Suprapubic skin (tissue), 4 donors: Measurements from ENCODE around the gene CDC42SE2. TPM values are rescaled to one million over a fixed set of nuclear protein-coding genes. Genes with fewer than 3 reads are reported as not detected.

Experiments used
- DNase-seq, 2 donors: peaks; one replicate each; pipeline ENCODE4 v3.0.0-alpha.2; 2019; ENCODE audit warnings: low spot score in 2 of 2
- H3K27ac ChIP-seq: fragments of 200-600 bp; sonication (generic); one replicate; pipeline ENCODE4 v1.5.1; 2019
- H3K27me3 ChIP-seq: fragments of 200-600 bp; sonication (generic); one replicate; pipeline ENCODE4 v1.5.1; 2019
- H3K36me3 ChIP-seq: fragments of 200-600 bp; sonication (generic); one replicate; pipeline ENCODE4 v1.5.1; 2019
- H3K4me1 ChIP-seq: fragments of 200-600 bp; sonication (generic); one replicate; pipeline ENCODE4 v1.5.1; 2019
- H3K4me3 ChIP-seq: fragments of 200-600 bp; sonication (generic); one replicate; pipeline ENCODE4 v1.5.1; 2019; ENCODE audit warnings: mild to moderate bottlenecking
- H3K9me3 ChIP-seq: fragments of 200-600 bp; sonication (generic); one replicate; pipeline ENCODE4 v1.5.1; 2019
- EP300 ChIP-seq: sonication (generic); formaldehyde crosslinking; IDR thresholded peaks from one replicate; pipeline ENCODE4 v1.6.1; 2017; ENCODE audit warnings: antibody characterized with exemption
- POLR2A ChIP-seq, 2 donors: fragments of 450-650 bp; IDR thresholded peaks; one replicate each; pipeline ENCODE4 v1.6.1; 2017; ENCODE audit warnings: antibody characterized with exemption in 2 of 2, mild to moderate bottlenecking in 2 of 2, moderate library complexity in 2 of 2
- POLR2AphosphoS5 ChIP-seq, 3 donors: sonication (generic); formaldehyde crosslinking; IDR thresholded peaks; one replicate each; pipeline ENCODE4 v1.6.1; 2017; ENCODE audit warnings: antibody characterized with exemption in 3 of 3
- WGBS: methylation state at CpG from one replicate; pipeline ENCODE4 v1.1.5; 2018; 5-methylcytosine and 5-hydroxymethylcytosine counted together
- total RNA-seq, 4 donors: library from RNA; depleted of rRNA; stranded (reverse); fragments of >200 nt; gene quantifications; one replicate each; pipeline ENCODE4 v1.1.0, GENCODE V29; 2016
- TF ChIP-seq, protein P1 (sequence below), 2 donors: fragments of 200-600 bp in 1 of 2; fragments of 450-650 bp in 1 of 2; sonication (generic) in 1 of 2; IDR thresholded peaks; one replicate each; pipeline ENCODE4 v1.5.1; 2016 to 2019; ENCODE audit warnings: antibody characterized with exemption in 2 of 2, mild to moderate bottlenecking in 1 of 2, moderate library complexity in 1 of 2

CDC42SE2 gene
- total RNA-seq, 4 donors from 2014 or later = 32.4 to 46.6 (median 36.7) TPM

DNA sequence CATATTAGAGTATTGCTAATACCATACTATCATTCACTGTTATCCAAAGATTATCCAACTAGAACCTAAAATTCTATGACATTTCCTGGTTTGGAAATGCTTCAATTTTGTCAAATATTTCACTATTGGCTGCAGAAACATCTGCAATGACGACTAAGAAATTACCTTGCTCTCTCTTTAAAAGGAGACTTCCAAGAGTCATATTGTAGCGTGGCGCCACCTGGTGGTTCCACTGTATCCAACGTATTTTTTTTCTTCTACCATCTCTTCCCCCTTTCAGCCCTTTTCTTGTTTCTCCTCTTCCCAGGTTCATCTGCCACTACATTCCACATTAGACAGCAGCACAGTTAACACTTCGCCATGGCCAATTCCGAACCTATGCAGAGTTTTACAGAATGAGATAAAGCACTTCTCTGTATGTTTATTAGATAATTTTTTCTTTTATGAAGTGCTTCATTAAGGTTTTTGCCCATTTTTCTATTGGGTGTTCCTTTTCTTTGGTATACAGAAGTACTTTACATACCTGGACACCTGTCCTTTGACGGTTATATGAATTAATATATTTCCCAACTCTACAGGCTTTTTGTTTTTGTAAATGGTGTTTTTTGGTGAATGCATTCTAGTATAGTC lies 153.5 kb downstream of the CDC42SE2 start:
- WGBS = 21% methylated on average over 7 of the region's 7 CpGs
- TF ChIP-seq EP300 = no peak
- TF ChIP-seq, protein P1, sequence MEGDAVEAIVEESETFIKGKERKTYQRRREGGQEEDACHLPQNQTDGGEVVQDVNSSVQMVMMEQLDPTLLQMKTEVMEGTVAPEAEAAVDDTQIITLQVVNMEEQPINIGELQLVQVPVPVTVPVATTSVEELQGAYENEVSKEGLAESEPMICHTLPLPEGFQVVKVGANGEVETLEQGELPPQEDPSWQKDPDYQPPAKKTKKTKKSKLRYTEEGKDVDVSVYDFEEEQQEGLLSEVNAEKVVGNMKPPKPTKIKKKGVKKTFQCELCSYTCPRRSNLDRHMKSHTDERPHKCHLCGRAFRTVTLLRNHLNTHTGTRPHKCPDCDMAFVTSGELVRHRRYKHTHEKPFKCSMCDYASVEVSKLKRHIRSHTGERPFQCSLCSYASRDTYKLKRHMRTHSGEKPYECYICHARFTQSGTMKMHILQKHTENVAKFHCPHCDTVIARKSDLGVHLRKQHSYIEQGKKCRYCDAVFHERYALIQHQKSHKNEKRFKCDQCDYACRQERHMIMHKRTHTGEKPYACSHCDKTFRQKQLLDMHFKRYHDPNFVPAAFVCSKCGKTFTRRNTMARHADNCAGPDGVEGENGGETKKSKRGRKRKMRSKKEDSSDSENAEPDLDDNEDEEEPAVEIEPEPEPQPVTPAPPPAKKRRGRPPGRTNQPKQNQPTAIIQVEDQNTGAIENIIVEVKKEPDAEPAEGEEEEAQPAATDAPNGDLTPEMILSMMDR (IDR thresholded peaks at IDR 0.05) = peak; percentile 41 to 72
- H3K27ac ChIP-seq = no peak overlapping the region
- peaks cover 3% of the 10 kb centered on the region for H3K36me3 ChIP-seq
- H3K27me3 ChIP-seq = no peaks in the 10 kb centered on the region
- H3K9me3 ChIP-seq = no peaks in the 10 kb centered on the region
- DNase-seq = peak; percentile 80 to 86
- peaks cover 4% of the 10 kb centered on the region for H3K4me1 ChIP-seq
- H3K4me3 ChIP-seq = no peak overlapping the region

DNA sequence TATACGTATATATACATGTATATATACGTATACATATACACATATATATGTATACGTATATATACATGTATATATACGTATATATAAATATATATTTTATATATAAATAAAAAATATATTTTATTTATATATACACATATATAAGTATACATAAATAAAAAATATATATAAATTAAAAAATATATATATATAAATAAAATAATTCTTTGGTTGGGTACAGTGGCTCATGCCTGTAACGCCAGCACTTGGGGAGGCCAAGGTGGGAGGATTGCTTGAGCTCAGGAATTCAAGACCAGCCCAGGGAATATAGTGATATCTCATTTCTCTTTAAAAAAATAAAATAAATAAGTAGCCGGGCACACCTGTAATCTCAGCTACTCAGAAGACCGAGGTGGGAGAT lies 155.0 kb downstream of the CDC42SE2 start:
- Histone ChIP-seq H3K4me1 (peaks cover 4% of the 10 kb centered on the region), H3K4me3 (no peak overlapping the region), H3K27ac (no peak overlapping the region), H3K9me3 (no peaks in the 10 kb centered on the region), H3K36me3 (peaks cover 8% of the 10 kb centered on the region), H3K27me3 (no peaks in the 10 kb centered on the region)
- 91% methylated on average over 7 of the region's 7 CpGs for WGBS
- DNase-seq = no peak
- no peak for TF ChIP-seq POLR2AphosphoS5 (IDR thresholded peaks at IDR 0.05)
- TF ChIP-seq POLR2A (IDR thresholded peaks at IDR 0.05) = no peak
- TF ChIP-seq EP300 = no peak
- TF ChIP-seq, protein P1 (IDR thresholded peaks at IDR 0.05) = no peak

DNA sequence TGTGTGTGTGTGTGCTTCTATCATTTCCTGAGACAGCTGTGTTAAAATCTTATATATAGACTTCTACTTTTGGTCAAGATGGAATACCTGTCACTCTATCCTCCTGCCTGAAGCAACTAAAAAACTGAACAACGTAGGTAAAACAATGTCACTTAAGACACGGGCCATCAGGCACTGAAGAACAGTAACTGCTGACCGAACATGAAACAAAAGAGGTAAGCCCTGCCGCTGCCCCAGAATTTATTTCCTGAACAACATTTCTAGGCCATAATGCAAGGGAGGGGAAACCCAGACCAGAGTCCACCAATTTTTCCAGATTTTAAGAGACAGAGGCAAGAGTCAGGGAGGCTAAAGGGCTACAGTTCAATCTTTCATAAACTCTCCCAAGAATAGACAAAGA lies 156.0 kb downstream of the CDC42SE2 start:
- TF ChIP-seq EP300 = no peak
- TF ChIP-seq POLR2A (IDR thresholded peaks at IDR 0.05) = no peak
- TF ChIP-seq, protein P1 (IDR thresholded peaks at IDR 0.05) = no peak
- no peak for TF ChIP-seq POLR2AphosphoS5 (IDR thresholded peaks at IDR 0.05)
- DNase-seq = no peak
- H3K9me3 ChIP-seq = no peaks in the 10 kb centered on the region
- no peak overlapping the region for H3K27ac ChIP-seq
- 88% methylated on average over 4 of the region's 4 CpGs for WGBS
- peaks cover 9% of the 10 kb centered on the region for H3K36me3 ChIP-seq
- H3K4me3 ChIP-seq = no peak overlapping the region
- H3K27me3 ChIP-seq = no peaks in the 10 kb centered on the region
- H3K4me1 ChIP-seq = no peaks in the 10 kb centered on the region

DNA sequence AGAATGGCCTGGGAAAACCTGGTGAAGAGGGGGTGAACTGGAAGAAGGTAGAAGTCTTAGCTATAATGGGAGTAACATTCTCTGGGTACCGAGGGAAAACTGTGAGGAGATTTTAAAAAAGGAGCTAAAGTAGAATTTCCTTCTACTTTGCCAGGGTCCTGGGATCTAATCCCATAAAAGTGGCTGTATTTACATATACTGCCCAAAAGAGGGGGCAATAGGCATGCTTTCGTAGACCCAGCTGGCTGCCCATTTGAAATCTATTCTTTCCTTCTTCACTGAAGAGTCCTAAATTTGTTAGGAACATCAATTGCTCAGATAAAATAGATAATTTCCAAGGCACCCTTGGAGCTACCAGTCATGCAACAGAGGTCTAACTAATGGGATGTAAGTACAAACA lies 159.2 kb downstream of the CDC42SE2 start:
- peaks cover 27% of the 10 kb centered on the region for H3K36me3 ChIP-seq
- H3K4me3 ChIP-seq = no peak overlapping the region
- H3K27ac ChIP-seq = no peak overlapping the region
- WGBS = 90% methylated on average over 2 of the region's 2 CpGs
- no peaks in the 10 kb centered on the region for H3K27me3 ChIP-seq
- H3K4me1 ChIP-seq = no peaks in the 10 kb centered on the region
- no peaks in the 10 kb centered on the region for H3K9me3 ChIP-seq
- TF ChIP-seq, protein P1 (IDR thresholded peaks at IDR 0.05) = peak in 1 of 2 donors; percentile 17
- TF ChIP-seq EP300 (no peak), POLR2AphosphoS5 (IDR thresholded peaks at IDR 0.05) (no peak)
- DNase-seq = no peak

DNA sequence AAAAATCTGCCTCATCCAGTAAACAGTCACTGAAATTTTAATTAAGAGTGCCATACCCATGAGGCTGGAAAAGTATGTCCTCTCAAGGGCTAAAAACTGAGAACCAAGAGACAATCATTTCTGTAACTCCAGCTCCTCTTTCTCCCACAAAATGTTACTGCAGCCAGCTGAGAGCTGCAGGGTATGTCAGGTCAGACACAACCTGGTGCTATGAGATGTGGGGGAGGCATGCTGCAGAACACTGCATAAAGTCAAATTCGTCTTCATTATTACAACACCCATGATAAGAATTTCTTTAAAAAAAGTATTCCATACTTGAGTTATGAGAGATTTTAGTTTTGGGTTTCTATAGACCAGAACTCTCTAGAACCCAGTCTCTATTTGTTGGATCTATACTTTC lies 162.2 kb downstream of the CDC42SE2 start:
- 88% methylated on average over 1 of the region's 1 CpG for WGBS
- no peak for DNase-seq
- Histone ChIP-seq H3K9me3 (no peaks in the 10 kb centered on the region), H3K27ac (no peak overlapping the region), H3K27me3 (no peaks in the 10 kb centered on the region), H3K4me3 (no peak overlapping the region), H3K36me3 (peaks cover 52% of the 10 kb centered on the region), H3K4me1 (no peaks in the 10 kb centered on the region)
- TF ChIP-seq POLR2AphosphoS5 (IDR thresholded peaks at IDR 0.05) (no peak), POLR2A (IDR thresholded peaks at IDR 0.05) (no peak), EP300 (no peak)
- TF ChIP-seq, protein P1 (IDR thresholded peaks at IDR 0.05) = no peak
